OCI-LY1 (cell line): ENCODE measurements around the gene LPCAT4.

ENCODE experiments used
- H2AFZ ChIP-seq: fragments of 200-600 bp; sonication (generic), shearing (Covaris generic); 2 replicates; pipeline ENCODE4 v1.6.0; 2014; ENCODE audit warnings: antibody characterized with exemption, mild to moderate bottlenecking, low read length
- H3F3A ChIP-seq: fragments of 200-600 bp; sonication (generic), shearing (Covaris generic); 2 replicates; pipeline ENCODE4 v1.6.0; 2014; ENCODE audit warnings: mild to moderate bottlenecking, antibody characterized with exemption, low read length, moderate library complexity; ENCODE audit not compliant: insufficient read depth
- H3K27ac ChIP-seq: fragments of 200-600 bp; sonication (generic); 2 replicates; pipeline ENCODE4 v1.5.1; 2014; ENCODE audit warnings: low read length, mixed run types, mild to moderate bottlenecking, low read depth; ENCODE audit not compliant: poor library complexity, severe bottlenecking
- H3K27me3 ChIP-seq: fragments of 200-600 bp; sonication (generic); 2 replicates; pipeline ENCODE4 v1.6.0; 2014; ENCODE audit warnings: antibody characterized with exemption, mild to moderate bottlenecking, low read length, moderate library complexity; ENCODE audit not compliant: insufficient read depth
- H3K36me3 ChIP-seq: fragments of 200-600 bp; sonication (generic); 2 replicates; pipeline ENCODE4 v1.6.1; 2014; ENCODE audit warnings: mild to moderate bottlenecking, antibody characterized with exemption, low read length, moderate library complexity, mixed read lengths; ENCODE audit not compliant: insufficient read depth
- H3K4me1 ChIP-seq: fragments of 200-600 bp; sonication (generic); 2 replicates; pipeline ENCODE4 v1.5.1; 2014; ENCODE audit warnings: mild to moderate bottlenecking, low read length, moderate library complexity; ENCODE audit not compliant: insufficient read depth, severe bottlenecking
- H3K4me2 ChIP-seq: fragments of 200-600 bp; sonication (generic), shearing (Covaris generic); 2 replicates; pipeline ENCODE4 v1.6.1; 2014; ENCODE audit warnings: low read length
- H3K4me3 ChIP-seq: fragments of 200-600 bp; sonication (generic); 2 replicates; pipeline ENCODE4 v1.5.1; 2014; ENCODE audit warnings: low read length, low read depth, mild to moderate bottlenecking, mixed read lengths; ENCODE audit not compliant: poor library complexity, severe bottlenecking
- H3K79me2 ChIP-seq: fragments of 200-600 bp; shearing (Covaris generic); 2 replicates; pipeline ENCODE4 v1.6.1; 2016; ENCODE audit warnings: mixed run types, low read length, mixed read lengths; ENCODE audit not compliant: insufficient read depth
- H3K9ac ChIP-seq: fragments of 200-600 bp; sonication (generic), shearing (Covaris generic); 2 replicates; pipeline ENCODE4 v1.6.1; 2014; ENCODE audit warnings: mild to moderate bottlenecking, low read length, mixed read lengths
- H3K9me2 ChIP-seq: fragments of 200-600 bp; sonication (generic), shearing (Covaris generic); 2 replicates; pipeline ENCODE4 v1.6.1; 2014; ENCODE audit warnings: low read depth, mild to moderate bottlenecking, low read length, mixed read lengths
- H3K9me3 ChIP-seq: fragments of 200-600 bp; shearing (Covaris generic); 2 replicates; pipeline ENCODE4 v1.6.1; 2014; ENCODE audit warnings: low read length, mixed read lengths
- H4K20me1 ChIP-seq: fragments of 200-600 bp; sonication (generic), shearing (Covaris generic); 2 replicates; pipeline ENCODE4 v1.6.0; 2016; ENCODE audit warnings: mild to moderate bottlenecking, low read length; ENCODE audit not compliant: insufficient read depth
- EZH2 ChIP-seq: fragments of 200-600 bp; sonication (generic), shearing (Covaris generic); IDR thresholded peaks from 2 replicates; pipeline ENCODE4 v1.8.0; 2017; ENCODE audit warnings: borderline replicate concordance, mixed run types, mild to moderate bottlenecking, antibody characterized with exemption, low read length, moderate library complexity, mixed read lengths
- TF ChIP-seq, protein P1 (sequence below): fragments of 200-600 bp; sonication (generic), shearing (Covaris generic); IDR thresholded peaks from 2 replicates; pipeline ENCODE4 v1.5.1; 2017; ENCODE audit warnings: mild to moderate bottlenecking, antibody characterized with exemption, low read length, moderate library complexity, mixed read lengths

LPCAT4 gene

DNA sequence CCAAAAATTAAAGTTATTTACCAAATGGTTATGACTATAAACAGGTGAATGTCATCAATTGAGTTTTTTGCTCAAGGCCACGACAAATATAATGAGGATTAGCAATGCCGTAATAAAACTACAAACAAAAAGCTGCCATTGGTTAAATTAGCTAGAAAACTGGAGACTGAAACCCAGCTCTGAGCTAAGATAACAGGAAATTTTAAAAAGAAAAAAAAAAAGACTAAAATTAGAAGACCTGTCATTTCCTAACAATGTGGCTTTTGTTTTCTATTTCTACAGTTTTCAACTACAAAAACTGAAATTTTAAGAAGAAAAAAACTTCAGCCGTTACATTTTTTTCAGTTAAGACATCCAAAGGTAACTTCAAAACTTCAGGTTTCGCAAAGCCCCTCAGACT, 39.1 kb downstream of the LPCAT4 start:
- no peaks in the 10 kb centered on the region for H3K9me3 ChIP-seq
- H3K4me1 ChIP-seq = no peaks in the 10 kb centered on the region
- no peaks in the 10 kb centered on the region for H3K36me3 ChIP-seq
- H3K27ac ChIP-seq = no peak overlapping the region
- H3K9me2 ChIP-seq = no peaks in the 10 kb centered on the region
- H2AFZ ChIP-seq = no peak overlapping the region
- TF ChIP-seq EZH2 = no peak
- TF ChIP-seq, protein P1, sequence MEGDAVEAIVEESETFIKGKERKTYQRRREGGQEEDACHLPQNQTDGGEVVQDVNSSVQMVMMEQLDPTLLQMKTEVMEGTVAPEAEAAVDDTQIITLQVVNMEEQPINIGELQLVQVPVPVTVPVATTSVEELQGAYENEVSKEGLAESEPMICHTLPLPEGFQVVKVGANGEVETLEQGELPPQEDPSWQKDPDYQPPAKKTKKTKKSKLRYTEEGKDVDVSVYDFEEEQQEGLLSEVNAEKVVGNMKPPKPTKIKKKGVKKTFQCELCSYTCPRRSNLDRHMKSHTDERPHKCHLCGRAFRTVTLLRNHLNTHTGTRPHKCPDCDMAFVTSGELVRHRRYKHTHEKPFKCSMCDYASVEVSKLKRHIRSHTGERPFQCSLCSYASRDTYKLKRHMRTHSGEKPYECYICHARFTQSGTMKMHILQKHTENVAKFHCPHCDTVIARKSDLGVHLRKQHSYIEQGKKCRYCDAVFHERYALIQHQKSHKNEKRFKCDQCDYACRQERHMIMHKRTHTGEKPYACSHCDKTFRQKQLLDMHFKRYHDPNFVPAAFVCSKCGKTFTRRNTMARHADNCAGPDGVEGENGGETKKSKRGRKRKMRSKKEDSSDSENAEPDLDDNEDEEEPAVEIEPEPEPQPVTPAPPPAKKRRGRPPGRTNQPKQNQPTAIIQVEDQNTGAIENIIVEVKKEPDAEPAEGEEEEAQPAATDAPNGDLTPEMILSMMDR = no peak
- H3K79me2 ChIP-seq = no peaks in the 10 kb centered on the region
- H3K4me3 ChIP-seq = no peak overlapping the region
- H3K4me2 ChIP-seq = no peak overlapping the region
- H3K9ac ChIP-seq = no peak overlapping the region
- no peaks in the 10 kb centered on the region for H3K27me3 ChIP-seq
- H3F3A ChIP-seq = no peaks in the 10 kb centered on the region
- H4K20me1 ChIP-seq = no peaks in the 10 kb centered on the region

DNA sequence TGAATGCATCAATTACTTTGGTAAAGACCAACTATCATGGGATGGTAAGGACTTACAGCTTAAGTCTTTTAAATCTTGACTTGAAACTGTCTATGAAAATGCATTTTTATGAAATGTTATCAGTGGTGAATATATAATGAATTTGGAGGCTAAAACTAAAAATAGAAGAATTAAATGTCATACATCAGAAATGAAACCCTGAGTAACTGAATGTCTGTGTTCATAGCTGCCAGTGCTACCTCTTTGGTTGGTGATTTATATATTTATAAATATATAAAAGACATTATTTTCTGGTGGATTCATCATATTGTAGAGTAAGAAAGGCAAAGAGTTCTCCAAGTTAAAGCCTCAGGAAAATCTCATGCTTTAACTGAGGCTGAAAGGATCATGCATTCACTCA, 41.6 kb downstream of the LPCAT4 start:
- Histone ChIP-seq H3K4me3 (no peak overlapping the region), H3K4me1 (no peaks in the 10 kb centered on the region), H3K79me2 (no peaks in the 10 kb centered on the region), H3K9me3 (no peaks in the 10 kb centered on the region), H3K27ac (no peak overlapping the region), H3K9me2 (no peaks in the 10 kb centered on the region), H3K36me3 (no peaks in the 10 kb centered on the region), H3K27me3 (no peaks in the 10 kb centered on the region), H4K20me1 (no peaks in the 10 kb centered on the region), H2AFZ (no peak overlapping the region), H3K4me2 (no peak overlapping the region), H3K9ac (no peak overlapping the region), H3F3A (no peaks in the 10 kb centered on the region)
- TF ChIP-seq, protein P1 = no peak
- no peak for TF ChIP-seq EZH2

DNA sequence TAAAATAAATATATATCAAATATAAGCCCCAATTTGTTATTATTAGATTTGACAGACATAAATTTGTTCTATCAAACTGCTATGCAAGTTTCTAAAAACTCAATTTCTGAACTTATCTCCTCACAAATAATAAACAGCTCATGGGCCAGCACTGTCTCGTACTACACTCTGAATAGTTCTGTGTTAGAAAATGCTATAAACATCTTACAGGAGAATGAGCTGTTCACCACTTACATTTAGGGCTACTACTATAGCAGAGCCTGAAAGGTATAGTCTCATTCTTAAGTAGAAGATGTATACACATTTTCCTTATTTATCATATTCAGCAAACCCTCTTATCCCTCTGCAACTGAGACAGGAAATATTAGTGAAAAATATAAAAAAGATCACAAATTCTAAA, 42.1 kb downstream of the LPCAT4 start:
- Histone ChIP-seq H3K27me3 (no peaks in the 10 kb centered on the region), H3K4me1 (no peaks in the 10 kb centered on the region), H3K4me3 (no peak overlapping the region), H3K27ac (no peak overlapping the region), H3K4me2 (no peak overlapping the region), H3K36me3 (no peaks in the 10 kb centered on the region), H3K9me2 (no peaks in the 10 kb centered on the region), H3F3A (no peaks in the 10 kb centered on the region), H3K9ac (no peak overlapping the region), H3K9me3 (no peaks in the 10 kb centered on the region), H4K20me1 (no peaks in the 10 kb centered on the region), H2AFZ (no peak overlapping the region), H3K79me2 (no peaks in the 10 kb centered on the region)
- TF ChIP-seq EZH2 = no peak
- TF ChIP-seq, protein P1 = no peak
